Keratinocyte (primary cell): Measurements from ENCODE around the gene WRNIP1.

Experiments
- CTCF ChIP-seq, 3 experiments: IDR thresholded peaks in 1 of 3; conservative IDR thresholded peaks in 1 of 3; optimal IDR thresholded peaks in 1 of 3; 2 replicates in 2 of 3; 3 replicates in 1 of 3; pipeline versions ENCODE3 to v1.5.1; 2011; ENCODE audit warnings: low read length in 3 of 3, mild to moderate bottlenecking in 3 of 3, moderate library complexity in 2 of 3, control low read depth in 1 of 3, inconsistent platforms in 1 of 3; ENCODE audit not compliant: insufficient read depth in 2 of 3; ENCODE audit errors: extremely low read depth in 1 of 3
- EZH2 ChIP-seq: IDR thresholded peaks from one replicate; pipeline ENCODE4 v1.6.1; 2012; ENCODE audit warnings: inconsistent platforms, mild to moderate bottlenecking, low read length, moderate library complexity

GRCh38 chr6:2792330-2793110, 27.3 kb downstream of the WRNIP1 start:
- no peak for TF ChIP-seq CTCF (optimal IDR thresholded peaks at IDR 0.05 in 1 of 3, IDR thresholded peaks at IDR 0.05 in 1 of 3, conservative IDR thresholded peaks at IDR 0.05 in 1 of 3; ENCODE audit: extremely low read depth in 1 of 3, insufficient read depth in 2 of 3, low read length in 3 of 3)
- TF ChIP-seq EZH2: no peak
